OCI-LY7 (cell line): ENCODE measurements around the gene CHD2. TPM values are rescaled to one million over a fixed set of nuclear protein-coding genes. Genes with fewer than 3 reads are reported as not detected.

ENCODE experiments used
- BruUV-seq: library from RNA; stranded (reverse); fragments of 400-500 nt; replicated peaks from 2 replicates; lab custom pipeline; 2021; lab: Mats Ljungman, UMichigan
- CTCF ChIA-PET: fragments of 300-600 bp; sonication (Branson Sonifier 250); formaldehyde crosslinking; loops from one replicate; lab custom pipeline; 2022; ENCODE audit warnings: antibody characterized with exemption; ENCODE audit not compliant: unreplicated experiment; lab: Charles Lee
- POLR2A ChIA-PET: fragments of 300-600 bp; sonication (Branson Sonifier 250); formaldehyde crosslinking; loops from one replicate; lab custom pipeline; 2022; ENCODE audit warnings: antibody characterized with exemption; lab: Charles Lee
- DNase-seq: peaks from one replicate; pipeline ENCODE4 v3.0.0-alpha.2; 2015; ENCODE audit warnings: low spot score
- H2AFZ ChIP-seq: fragments of 200-600 bp; sonication (generic), shearing (Covaris generic); 2 replicates; pipeline ENCODE4 v1.6.1; 2014; ENCODE audit warnings: mild to moderate bottlenecking, antibody characterized with exemption, low read length, moderate library complexity
- H3K27ac ChIP-seq: fragments of 200-600 bp; sonication (generic); 2 replicates; pipeline ENCODE4 v1.5.1; 2014; ENCODE audit warnings: mixed run types, low read depth, mild to moderate bottlenecking, moderate library complexity, low read length, inconsistent platforms; ENCODE audit not compliant: poor library complexity, severe bottlenecking
- H3K36me3 ChIP-seq: fragments of 200-600 bp; sonication (generic); 2 replicates; pipeline ENCODE4 v1.6.1; 2014; ENCODE audit warnings: mild to moderate bottlenecking, antibody characterized with exemption, low read length, moderate library complexity, mixed read lengths; ENCODE audit not compliant: insufficient read depth
- H3K4me1 ChIP-seq: fragments of 200-600 bp; sonication (generic); 2 replicates; pipeline ENCODE4 v1.5.1; 2014; ENCODE audit warnings: mild to moderate bottlenecking, low read length; ENCODE audit not compliant: insufficient read depth, poor library complexity, severe bottlenecking
- H3K4me2 ChIP-seq: fragments of 200-600 bp; sonication (generic); 2 replicates; pipeline ENCODE4 v1.6.1; 2014; ENCODE audit warnings: mild to moderate bottlenecking, low read length
- H3K4me3 ChIP-seq: fragments of 200-600 bp; sonication (generic); 2 replicates; pipeline ENCODE4 v1.5.1; 2014; ENCODE audit warnings: mild to moderate bottlenecking, low read depth, low read length; ENCODE audit not compliant: poor library complexity, severe bottlenecking
- H3K79me2 ChIP-seq: fragments of 200-600 bp; sonication (generic); 2 replicates; pipeline ENCODE4 v1.6.1; 2016; ENCODE audit warnings: low read depth, mild to moderate bottlenecking, low read length, moderate library complexity, mixed read lengths; ENCODE audit not compliant: insufficient read depth
- H3K9me2 ChIP-seq: fragments of 200-600 bp; sonication (generic); 2 replicates; pipeline ENCODE4 v1.6.1; 2016; ENCODE audit warnings: mild to moderate bottlenecking, low read length, mixed read lengths; ENCODE audit not compliant: insufficient read depth
- H3K9me3 ChIP-seq: fragments of 200-600 bp; sonication (generic); 2 replicates; pipeline ENCODE4 v1.6.1; 2014; ENCODE audit warnings: mild to moderate bottlenecking, mixed run types, low read length, mixed read lengths
- H4K20me1 ChIP-seq: fragments of 200-600 bp; sonication (generic); 2 replicates; pipeline ENCODE4 v1.6.1; 2014; ENCODE audit warnings: mild to moderate bottlenecking, antibody characterized with exemption, low read length, moderate library complexity, mixed read lengths; ENCODE audit not compliant: insufficient read depth
- EZH2phosphoT487 ChIP-seq: fragments of 200-600 bp; sonication (generic); IDR thresholded peaks from 2 replicates; pipeline ENCODE4 v1.6.1; 2018; ENCODE audit warnings: low read depth, borderline replicate concordance, mild to moderate bottlenecking, mixed run types, antibody characterized with exemption, low read length, moderate library complexity, mixed read lengths
- intact Hi-C: fragments of 100-400 bp; cut with micrococcal nuclease; formaldehyde crosslinking; loops from one replicate; pipeline ENCODE4 v1.10.0; 2022; ENCODE audit not compliant: unreplicated experiment
- total RNA-seq, 2 experiments: library from RNA; depleted of rRNA in 1 of 2; stranded (reverse); fragments of >200 nt in 1 of 2; shearing (Covaris generic) in 1 of 2; gene quantifications; 2 replicates each; pipeline ENCODE4 v1.2.3, GENCODE V29; 2014 to 2022
- TF ChIP-seq, protein P1 (sequence below): fragments of 200-600 bp; sonication (generic); conservative IDR thresholded peaks from 2 replicates; pipeline ENCODE4 v1.5.1; 2014; ENCODE audit warnings: mild to moderate bottlenecking, antibody characterized with exemption, low read length, moderate library complexity, mixed read lengths

The CHD2 gene
- total RNA-seq, 2 experiments from 2014 or later = 133 to 213 TPM

DNA sequence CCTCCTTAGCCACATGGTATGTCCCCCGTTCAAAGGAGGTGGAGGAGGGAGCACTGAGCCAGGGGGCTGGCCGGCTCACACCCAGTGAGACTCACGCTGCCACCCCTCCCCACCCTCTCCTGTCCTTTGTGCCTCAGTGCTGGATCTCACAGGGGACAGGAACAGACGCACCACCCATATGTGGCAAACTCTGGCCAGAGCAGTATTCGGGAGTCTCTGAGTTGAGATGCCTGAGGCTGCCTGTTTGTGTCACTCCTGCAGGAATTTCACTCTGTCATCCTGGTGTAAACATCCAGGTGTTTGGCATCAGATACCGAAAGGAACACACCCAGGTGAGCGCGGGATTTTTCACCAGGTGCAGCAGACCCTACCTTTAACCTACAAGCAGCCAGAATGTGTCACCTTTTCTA is 163.1 kb downstream of the CHD2 start:
- no peak overlapping the region for H3K4me2 ChIP-seq
- POLR2A ChIA-PET = no interaction called here

DNA sequence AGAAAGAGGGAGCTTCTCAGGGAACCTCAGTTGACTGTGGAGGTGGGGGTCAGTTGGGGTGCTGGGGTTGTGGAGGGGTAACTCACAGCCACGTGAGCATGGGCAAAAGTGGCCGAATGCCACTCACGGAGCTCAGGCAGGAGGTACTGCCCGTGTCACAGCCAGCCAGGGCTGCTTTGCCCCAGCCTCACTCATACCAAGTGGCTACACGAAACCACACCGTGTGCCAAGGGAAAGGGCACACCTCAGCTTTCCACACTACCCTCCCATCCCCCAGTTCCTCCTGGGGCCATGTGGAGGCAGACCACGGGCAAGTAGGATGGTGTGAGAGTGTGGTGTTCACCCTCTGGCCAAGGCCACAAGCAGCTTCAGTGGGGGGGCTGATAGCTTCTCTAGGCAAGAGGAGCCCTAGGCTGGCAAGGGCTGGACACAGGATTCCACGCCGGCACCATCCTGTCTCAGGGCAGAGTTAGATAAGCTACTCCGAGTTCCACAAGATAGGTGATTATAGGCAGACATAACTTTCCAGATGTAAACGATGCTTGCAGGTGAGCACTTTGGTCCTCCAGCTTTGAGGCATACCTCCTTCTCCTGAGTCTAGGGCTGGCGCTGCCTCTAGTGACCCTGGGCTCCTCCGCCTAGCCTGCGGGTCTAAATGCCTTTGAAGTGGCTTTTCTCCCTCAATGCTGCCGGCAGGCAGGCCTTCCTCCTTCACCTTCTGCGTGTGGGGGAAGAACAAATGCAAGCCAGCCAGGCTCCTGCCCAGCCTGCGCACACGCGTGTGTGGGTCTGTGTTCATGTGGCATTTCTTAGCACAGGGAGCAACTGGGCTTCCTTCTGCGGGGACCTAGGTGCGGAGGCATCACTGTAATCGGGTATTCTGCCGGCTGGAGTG is 163.9 kb downstream of the CHD2 start:
- DNase-seq = no peak
- POLR2A ChIA-PET = no interaction called here
- no peak overlapping the region for H2AFZ ChIP-seq
- no peak for TF ChIP-seq EZH2phosphoT487
- TF ChIP-seq, protein P1, sequence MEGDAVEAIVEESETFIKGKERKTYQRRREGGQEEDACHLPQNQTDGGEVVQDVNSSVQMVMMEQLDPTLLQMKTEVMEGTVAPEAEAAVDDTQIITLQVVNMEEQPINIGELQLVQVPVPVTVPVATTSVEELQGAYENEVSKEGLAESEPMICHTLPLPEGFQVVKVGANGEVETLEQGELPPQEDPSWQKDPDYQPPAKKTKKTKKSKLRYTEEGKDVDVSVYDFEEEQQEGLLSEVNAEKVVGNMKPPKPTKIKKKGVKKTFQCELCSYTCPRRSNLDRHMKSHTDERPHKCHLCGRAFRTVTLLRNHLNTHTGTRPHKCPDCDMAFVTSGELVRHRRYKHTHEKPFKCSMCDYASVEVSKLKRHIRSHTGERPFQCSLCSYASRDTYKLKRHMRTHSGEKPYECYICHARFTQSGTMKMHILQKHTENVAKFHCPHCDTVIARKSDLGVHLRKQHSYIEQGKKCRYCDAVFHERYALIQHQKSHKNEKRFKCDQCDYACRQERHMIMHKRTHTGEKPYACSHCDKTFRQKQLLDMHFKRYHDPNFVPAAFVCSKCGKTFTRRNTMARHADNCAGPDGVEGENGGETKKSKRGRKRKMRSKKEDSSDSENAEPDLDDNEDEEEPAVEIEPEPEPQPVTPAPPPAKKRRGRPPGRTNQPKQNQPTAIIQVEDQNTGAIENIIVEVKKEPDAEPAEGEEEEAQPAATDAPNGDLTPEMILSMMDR = no peak
- CTCF ChIA-PET = no interaction called here
- no peaks in the 10 kb centered on the region for H3K79me2 ChIP-seq
- H3K9me3 ChIP-seq = no peaks in the 10 kb centered on the region
- no peak overlapping the region for H3K4me3 ChIP-seq
- no peak overlapping the region for H3K4me2 ChIP-seq
- no TSS peak for BruUV-seq
- H3K4me1 ChIP-seq = no peaks in the 10 kb centered on the region
- intact Hi-C loops = no loop called here
- no peaks in the 10 kb centered on the region for H4K20me1 ChIP-seq
- no peaks in the 10 kb centered on the region for H3K36me3 ChIP-seq
- no peak overlapping the region for H3K27ac ChIP-seq
- no peaks in the 10 kb centered on the region for H3K9me2 ChIP-seq

More for the DNA sequence above, 163.1 kb downstream of the CHD2 start:
- CTCF ChIA-PET = no interaction called here
- no peaks in the 10 kb centered on the region for H3K9me2 ChIP-seq
- H3K4me1 ChIP-seq = no peaks in the 10 kb centered on the region
- no peak overlapping the region for H3K4me3 ChIP-seq
- H3K27ac ChIP-seq = no peak overlapping the region
- BruUV-seq = no TSS peak
- H3K79me2 ChIP-seq = no peaks in the 10 kb centered on the region
- H4K20me1 ChIP-seq = no peaks in the 10 kb centered on the region
- DNase-seq = no peak
- H3K9me3 ChIP-seq = no peaks in the 10 kb centered on the region
- intact Hi-C loops = no loop called here
- H2AFZ ChIP-seq = no peak overlapping the region
- no peak for TF ChIP-seq EZH2phosphoT487
- TF ChIP-seq, protein P1 = no peak
- H3K36me3 ChIP-seq = no peaks in the 10 kb centered on the region

GRCh38 chr15:93065641-93066045 is 165.5 kb downstream of the CHD2 start:
- DNase-seq = no peak
- H3K9me2 ChIP-seq = no peaks in the 10 kb centered on the region
- TF ChIP-seq, protein P1 = no peak
- no peak for TF ChIP-seq EZH2phosphoT487
- no peak overlapping the region for H2AFZ ChIP-seq
- no peaks in the 10 kb centered on the region for H4K20me1 ChIP-seq
- H3K4me3 ChIP-seq = no peak overlapping the region
- H3K4me2 ChIP-seq = no peak overlapping the region
- POLR2A ChIA-PET = interaction anchor here (0.6 kb wide), 1 partner anchor 11 kb away, joined by 3 read pairs; no protein-coding TSS in a partner anchor
- H3K9me3 ChIP-seq = no peaks in the 10 kb centered on the region
- intact Hi-C loops = no loop called here
- BruUV-seq = no TSS peak
- CTCF ChIA-PET = no interaction called here
- H3K79me2 ChIP-seq = no peaks in the 10 kb centered on the region
- H3K36me3 ChIP-seq = no peaks in the 10 kb centered on the region
- no peaks in the 10 kb centered on the region for H3K4me1 ChIP-seq
- no peak overlapping the region for H3K27ac ChIP-seq
